Skeletal muscle cell (primary cell): ENCODE results near the gene LST1.
"Not testable (repeated sequence)": the region's sequence is repeated elsewhere in the genome, so short reads cannot be mapped to it uniquely, and the experiment has no call there.

Experiments used
- DNase-seq: peaks from one replicate; pipeline ENCODE4 v3.0.0-alpha.2; 2010; ENCODE audit warnings: low read depth
- H3K4me3 ChIP-seq: 2 replicates; pipeline ENCODE4 v1.5.1; 2011; ENCODE audit warnings: low read depth, mild to moderate bottlenecking, control low read depth, low read length, moderate library complexity

Gene LST1

GRCh38 chr6:31586008-31586407, at the start of gene LST1:
Gene LST1 (plus strand): TSS chr6:31586277. CDS start chr6:31587300, 1,023 bp downstream.
- H3K4me3 ChIP-seq, result no peak within 1 kb of the TSS
- DNase-seq, result no peak

- H3K4me3 ChIP-seq, result peak overlapping the region; percentile 66
- DNase-seq, result no peak
Observed at GRCh38 chr6:31538805-31539400, 47.2 kb upstream of the LST1 start.

GRCh38 chr6:31540640-31541039, 45.4 kb upstream of the LST1 start:
- peak overlapping the region; percentile 66 for H3K4me3 ChIP-seq
- DNase-seq, result no peak

GRCh38 chr6:31541059-31541657, 44.9 kb upstream of the LST1 start:
- H3K4me3 ChIP-seq, result peak overlapping the region; percentile 66
- no peak for DNase-seq

GRCh38 chr6:31541658-31542521, 44.2 kb upstream of the LST1 start, which contains the start of gene DDX39B:
Gene DDX39B (minus strand): TSS chr6:31542003. CDS start chr6:31540532, 1,471 bp downstream.
- peak; percentile 91 for DNase-seq

GRCh38 chr6:31543639-31544038, 42.4 kb upstream of the LST1 start:
- no peak for DNase-seq
- no peak overlapping the region for H3K4me3 ChIP-seq

More at GRCh38 chr6:31541658-31542521, 44.2 kb upstream of the LST1 start, which contains the start of gene DDX39B:
- peak within 1 kb of the TSS; percentile 66 for H3K4me3 ChIP-seq

GRCh38 chr6:31544676-31545075, 41.4 kb upstream of the LST1 start:
- H3K4me3 ChIP-seq, result no peak overlapping the region
- no peak for DNase-seq

- no peak for DNase-seq
Observed at GRCh38 chr6:31545291-31545690, 40.8 kb upstream of the LST1 start.

GRCh38 chr6:31546339-31546957, 39.6 kb upstream of the LST1 start, which contains the start of gene ATP6V1G2:
Gene ATP6V1G2 (minus strand): TSS chr6:31546608. CDS start chr6:31546559, 49 bp downstream.
- peak within 1 kb of the TSS; percentile 60 for H3K4me3 ChIP-seq
- peak; percentile 90 for DNase-seq

More at GRCh38 chr6:31545291-31545690, 40.8 kb upstream of the LST1 start:
- no peak overlapping the region for H3K4me3 ChIP-seq

GRCh38 chr6:31546958-31547726, 38.9 kb upstream of the LST1 start, which contains the start of gene NFKBIL1:
Gene NFKBIL1 (plus strand): TSS chr6:31547608. CDS start chr6:31547695, 87 bp downstream.
- peak within 1 kb of the TSS; percentile 60 for H3K4me3 ChIP-seq
- DNase-seq, result peak; percentile 95

GRCh38 chr6:31547727-31548543, 38.1 kb upstream of the LST1 start:
- peak overlapping the region; percentile 60 for H3K4me3 ChIP-seq
- no peak for DNase-seq

- DNase-seq, result no peak
- peak overlapping the region; percentile 60 for H3K4me3 ChIP-seq
Observed at GRCh38 chr6:31548544-31548873, 37.6 kb upstream of the LST1 start.

GRCh38 chr6:31551371-31551770, 34.7 kb upstream of the LST1 start:
- DNase-seq, H3K4me3 ChIP-seq: not testable (repeated sequence)

- no peak overlapping the region for H3K4me3 ChIP-seq
- DNase-seq, result no peak
Observed at GRCh38 chr6:31556307-31556706, 29.8 kb upstream of the LST1 start.

GRCh38 chr6:31557443-31558317, 28.4 kb upstream of the LST1 start:
- no peak overlapping the region for H3K4me3 ChIP-seq
- DNase-seq, result no peak

GRCh38 chr6:31558318-31558625, 27.8 kb upstream of the LST1 start:
- DNase-seq, result no peak
- no peak overlapping the region for H3K4me3 ChIP-seq
